Mesothelial cell of epicardium (in vitro differentiated cells): ENCODE results near the gene GHITM. TPM values are rescaled to one million over a fixed set of nuclear protein-coding genes. Genes with fewer than 3 reads are reported as not detected.

Source experiments
- DNase-seq, 2 experiments: peaks; one replicate each; pipeline ENCODE4 v3.0.0; 2021; ENCODE audit warnings: low spot score in 2 of 2; ENCODE audit not compliant: unreplicated experiment in 2 of 2
- H3K27ac Mint-ChIP-seq: 2 replicates; pipeline ENCODE4 v1.8.0; 2021; ENCODE audit warnings: mixed read lengths
- H3K27me3 Mint-ChIP-seq: 2 replicates; pipeline ENCODE4 v1.8.0; 2021; ENCODE audit warnings: low read depth, mixed read lengths
- H3K36me3 Mint-ChIP-seq: 2 replicates; pipeline ENCODE4 v1.8.0; 2021; ENCODE audit warnings: mixed read lengths
- H3K4me1 Mint-ChIP-seq: 2 replicates; pipeline ENCODE4 v1.8.0; 2021; ENCODE audit warnings: mixed read lengths
- H3K4me3 Mint-ChIP-seq: 2 replicates; pipeline ENCODE4 v1.8.0; 2021; ENCODE audit warnings: mild to moderate bottlenecking, moderate library complexity, mixed read lengths
- H3K9me3 Mint-ChIP-seq: 2 replicates; pipeline ENCODE4 v1.8.0; 2021; ENCODE audit warnings: mixed read lengths
- total RNA-seq: library from RNA; stranded (reverse); gene quantifications from 3 replicates; pipeline ENCODE4 v1.2.1, GENCODE V29; 2021
- TF ChIP-seq, protein P1 (sequence below): fragments of 200-600 bp; sonication (generic); IDR thresholded peaks from one replicate; pipeline ENCODE4 v1.5.0; 2021; ENCODE audit warnings: antibody characterized with exemption; ENCODE audit not compliant: unreplicated experiment

GHITM gene, protein sequence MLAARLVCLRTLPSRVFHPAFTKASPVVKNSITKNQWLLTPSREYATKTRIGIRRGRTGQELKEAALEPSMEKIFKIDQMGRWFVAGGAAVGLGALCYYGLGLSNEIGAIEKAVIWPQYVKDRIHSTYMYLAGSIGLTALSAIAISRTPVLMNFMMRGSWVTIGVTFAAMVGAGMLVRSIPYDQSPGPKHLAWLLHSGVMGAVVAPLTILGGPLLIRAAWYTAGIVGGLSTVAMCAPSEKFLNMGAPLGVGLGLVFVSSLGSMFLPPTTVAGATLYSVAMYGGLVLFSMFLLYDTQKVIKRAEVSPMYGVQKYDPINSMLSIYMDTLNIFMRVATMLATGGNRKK
- total RNA-seq = 59.0 to 61.9 TPM (median 60.7 TPM) in 3 replicates

DNA sequence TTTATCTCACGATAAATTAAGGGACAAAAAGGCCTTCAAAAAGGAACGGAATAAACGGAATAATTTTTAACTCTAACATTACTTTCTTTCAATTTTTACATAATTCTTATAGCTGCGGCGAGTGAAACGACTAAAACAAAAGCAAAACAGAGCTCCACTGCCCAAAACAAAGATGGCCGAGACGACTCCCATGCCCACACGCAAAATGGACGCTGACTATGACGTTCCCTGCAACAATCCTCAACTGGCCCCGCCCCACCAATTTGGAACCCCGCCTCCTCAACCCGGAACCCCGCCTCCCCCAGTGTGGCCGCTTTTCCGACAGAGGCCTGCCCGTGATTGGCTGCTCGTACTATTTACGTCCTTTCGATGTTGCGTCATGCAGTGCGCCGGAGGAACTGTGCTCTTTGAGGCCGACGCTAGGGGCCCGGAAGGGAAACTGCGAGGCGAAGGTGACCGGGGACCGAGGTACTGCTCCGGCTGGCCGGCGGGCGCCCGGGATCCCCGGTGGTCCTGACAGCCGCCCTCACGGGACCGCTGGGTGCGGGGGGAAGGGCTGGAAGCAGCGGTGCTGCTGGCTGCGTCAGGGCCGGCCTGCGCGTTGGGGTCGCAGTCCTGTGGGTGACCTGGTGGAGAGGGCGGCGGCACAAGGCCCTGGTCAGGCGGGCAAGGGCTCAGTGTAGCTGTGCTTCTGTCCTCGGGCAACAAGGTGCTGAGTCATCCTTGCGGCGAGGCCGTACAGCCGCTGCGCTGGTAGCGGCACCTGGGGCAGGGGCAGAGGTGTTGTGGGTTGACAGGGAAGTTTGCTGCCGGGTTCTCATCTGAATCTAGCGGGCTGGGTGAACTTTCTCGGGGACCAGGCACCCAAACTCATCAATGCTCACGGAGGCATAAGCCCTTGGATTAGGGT lies at the start of gene GHITM:
TSS of gene GHITM (plus strand) at position 384 of the 910 bp plus-strand sequence. CDS start 1,992 bp downstream, outside the sequence.
- Mint-ChIP-seq H3K4me3 (peak within 1 kb of the TSS; percentile 97), H3K4me1 (peaks cover 32% of the 10 kb centered on the region), H3K9me3 (no peaks in the 10 kb centered on the region), H3K27me3 (peaks cover 21% of the 10 kb centered on the region), H3K36me3 (peaks cover 7% of the 10 kb centered on the region), H3K27ac (peak within 1 kb of the TSS; percentile 98)
- peak; percentile 97 to 100 for DNase-seq
- TF ChIP-seq, protein P1, sequence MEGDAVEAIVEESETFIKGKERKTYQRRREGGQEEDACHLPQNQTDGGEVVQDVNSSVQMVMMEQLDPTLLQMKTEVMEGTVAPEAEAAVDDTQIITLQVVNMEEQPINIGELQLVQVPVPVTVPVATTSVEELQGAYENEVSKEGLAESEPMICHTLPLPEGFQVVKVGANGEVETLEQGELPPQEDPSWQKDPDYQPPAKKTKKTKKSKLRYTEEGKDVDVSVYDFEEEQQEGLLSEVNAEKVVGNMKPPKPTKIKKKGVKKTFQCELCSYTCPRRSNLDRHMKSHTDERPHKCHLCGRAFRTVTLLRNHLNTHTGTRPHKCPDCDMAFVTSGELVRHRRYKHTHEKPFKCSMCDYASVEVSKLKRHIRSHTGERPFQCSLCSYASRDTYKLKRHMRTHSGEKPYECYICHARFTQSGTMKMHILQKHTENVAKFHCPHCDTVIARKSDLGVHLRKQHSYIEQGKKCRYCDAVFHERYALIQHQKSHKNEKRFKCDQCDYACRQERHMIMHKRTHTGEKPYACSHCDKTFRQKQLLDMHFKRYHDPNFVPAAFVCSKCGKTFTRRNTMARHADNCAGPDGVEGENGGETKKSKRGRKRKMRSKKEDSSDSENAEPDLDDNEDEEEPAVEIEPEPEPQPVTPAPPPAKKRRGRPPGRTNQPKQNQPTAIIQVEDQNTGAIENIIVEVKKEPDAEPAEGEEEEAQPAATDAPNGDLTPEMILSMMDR = no peak

DNA sequence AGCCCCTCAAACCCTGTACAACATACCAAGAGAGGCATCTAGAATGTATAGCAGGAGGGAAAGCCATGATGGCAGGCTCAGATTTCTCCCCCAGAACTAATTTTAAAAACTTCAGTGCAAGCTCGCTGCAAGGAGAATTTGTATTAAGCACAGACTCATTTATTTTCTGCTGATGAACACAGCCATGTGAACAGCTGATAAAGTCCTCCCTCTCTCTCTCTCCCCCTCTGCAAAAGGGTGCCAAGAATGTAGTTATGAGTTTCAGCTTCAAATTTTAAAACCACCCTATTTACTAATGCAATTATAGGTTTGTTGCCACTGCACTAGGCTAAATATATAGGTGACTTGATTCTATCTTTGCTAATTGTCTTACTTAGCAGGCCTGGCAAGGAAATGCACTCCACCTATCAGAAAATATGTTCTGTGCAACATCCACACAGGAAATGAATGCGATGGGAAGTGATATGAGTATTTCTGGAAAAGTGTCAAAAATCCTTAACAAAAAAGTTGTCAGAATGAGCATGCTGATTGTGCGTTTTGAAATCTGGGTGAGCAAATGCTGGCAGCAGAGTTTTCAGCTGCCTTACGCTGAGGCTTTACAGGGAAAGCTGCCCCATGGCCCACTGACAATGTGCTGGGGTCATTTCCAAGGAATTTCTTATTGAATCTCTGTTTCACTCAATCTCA lies 43.4 kb upstream of the GHITM start:
- TF ChIP-seq, protein P1 = no peak
- Mint-ChIP-seq H3K27ac (no peak overlapping the region), H3K27me3 (peaks cover 13% of the 10 kb centered on the region), H3K9me3 (no peaks in the 10 kb centered on the region), H3K36me3 (no peaks in the 10 kb centered on the region), H3K4me1 (peaks cover 11% of the 10 kb centered on the region), H3K4me3 (no peak overlapping the region)
- no peak for DNase-seq

DNA sequence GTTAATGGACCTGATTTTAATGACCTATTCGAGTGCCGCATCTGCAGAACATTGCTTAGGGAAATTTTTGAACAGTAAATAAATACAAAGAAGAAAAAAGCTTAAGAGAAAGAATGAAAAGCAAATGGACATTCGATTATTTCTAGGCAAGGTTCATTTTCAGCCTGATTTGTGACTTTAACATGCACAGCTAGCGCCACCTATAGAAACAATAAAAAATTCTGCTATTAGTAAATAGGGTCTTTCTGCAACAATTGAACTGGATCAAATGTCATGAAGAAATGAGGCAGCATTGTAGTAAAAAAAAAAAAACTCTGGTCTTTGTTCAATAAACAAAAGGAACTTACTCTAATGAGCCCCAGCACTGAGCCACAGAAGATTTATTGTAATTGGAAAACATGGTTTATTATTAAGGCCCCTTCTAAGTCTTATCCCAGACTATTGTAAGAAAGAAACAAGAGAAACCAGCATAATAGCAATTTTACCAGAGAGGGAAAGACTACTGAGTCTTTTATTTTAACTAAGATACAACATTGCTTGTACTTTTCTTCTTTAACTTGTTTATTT lies 41.4 kb upstream of the GHITM start:
- Mint-ChIP-seq H3K36me3 (no peaks in the 10 kb centered on the region), H3K9me3 (no peaks in the 10 kb centered on the region), H3K4me3 (no peak overlapping the region), H3K27me3 (peaks cover 6% of the 10 kb centered on the region), H3K27ac (no peak overlapping the region), H3K4me1 (peaks cover 11% of the 10 kb centered on the region)
- TF ChIP-seq, protein P1 = peak; percentile 34
- no peak for DNase-seq

DNA sequence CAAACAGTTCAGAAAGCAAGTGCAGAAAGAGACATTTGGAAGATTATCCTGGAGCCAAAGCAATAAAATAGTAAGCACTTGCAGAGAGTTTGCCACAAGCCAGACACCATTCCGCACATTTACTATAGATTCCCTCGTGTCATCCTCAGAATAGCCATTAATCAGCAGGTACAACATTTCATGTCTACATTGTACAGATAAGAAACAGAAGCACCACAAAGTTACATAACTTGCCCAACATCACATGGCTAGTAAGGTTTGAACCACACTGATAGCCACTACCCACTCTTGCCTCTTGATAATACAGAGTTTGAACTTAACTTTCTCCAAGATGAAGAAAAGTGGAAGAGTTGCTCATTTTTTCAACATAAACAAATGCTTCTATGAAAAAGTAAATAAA lies 40.6 kb upstream of the GHITM start:
- Mint-ChIP-seq H3K27me3 (peaks cover 2% of the 10 kb centered on the region), H3K27ac (no peak overlapping the region), H3K4me1 (peaks cover 11% of the 10 kb centered on the region), H3K36me3 (no peaks in the 10 kb centered on the region), H3K4me3 (no peak overlapping the region), H3K9me3 (no peaks in the 10 kb centered on the region)
- TF ChIP-seq, protein P1 = no peak
- no peak for DNase-seq

DNA sequence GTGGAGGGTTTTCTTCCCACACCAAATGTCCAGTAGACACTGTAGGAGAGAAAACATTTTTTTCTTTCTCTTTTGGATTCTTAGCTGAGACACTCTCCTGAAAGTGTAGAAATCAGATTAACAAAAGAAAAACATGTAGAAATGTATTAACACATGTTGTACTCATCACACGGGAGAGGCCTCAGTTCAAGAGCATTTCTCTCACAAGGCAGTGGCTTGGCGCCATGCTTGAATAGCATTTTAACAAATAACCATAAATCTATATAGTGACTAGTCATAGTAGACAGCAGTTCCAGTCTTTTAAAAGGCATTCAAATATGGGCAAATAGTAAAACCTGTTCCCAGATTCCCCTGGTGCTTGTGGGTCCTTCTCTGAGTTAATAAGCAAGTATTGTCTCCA lies 38.3 kb upstream of the GHITM start:
- H3K36me3 Mint-ChIP-seq = no peaks in the 10 kb centered on the region
- peaks cover 7% of the 10 kb centered on the region for H3K4me1 Mint-ChIP-seq
- H3K9me3 Mint-ChIP-seq = no peaks in the 10 kb centered on the region
- TF ChIP-seq, protein P1 = no peak
- H3K27ac Mint-ChIP-seq = no peak overlapping the region
- H3K27me3 Mint-ChIP-seq = peaks cover 2% of the 10 kb centered on the region
- no peak for DNase-seq
- no peak overlapping the region for H3K4me3 Mint-ChIP-seq
